H9 (cell line): ENCODE results near the gene DOCK2. TPM values are rescaled to one million over a fixed set of nuclear protein-coding genes. Genes with fewer than 3 reads are reported as not detected.

Source experiments
- DNase-seq: peaks from one replicate; pipeline ENCODE4 v3.0.0-alpha.2; 2017
- H2AFZ ChIP-seq: one replicate; pipeline ENCODE4 v1.6.1; 2013; ENCODE audit warnings: mild to moderate bottlenecking, low read length, control low read depth, moderate library complexity
- H2AK5ac ChIP-seq: 2 replicates; pipeline ENCODE4 v1.6.1; 2013; ENCODE audit warnings: low read length, control low read depth, mixed read lengths; ENCODE audit not compliant: insufficient read length
- H2BK120ac ChIP-seq: one replicate; pipeline ENCODE4 v1.6.1; 2013; ENCODE audit warnings: low read depth, mild to moderate bottlenecking, low read length, control low read depth, inconsistent platforms; ENCODE audit not compliant: poor library complexity, severe bottlenecking
- H2BK12ac ChIP-seq: 2 replicates; pipeline ENCODE4 v1.6.1; 2013; ENCODE audit warnings: low read length, control low read depth, mixed read lengths, low read depth; ENCODE audit not compliant: insufficient read length
- H2BK15ac ChIP-seq: 2 replicates; pipeline ENCODE4 v1.6.1; 2013; ENCODE audit warnings: low read depth, low read length, control low read depth
- H2BK20ac ChIP-seq: one replicate; pipeline ENCODE4 v1.6.1; 2013; ENCODE audit warnings: low read depth, mild to moderate bottlenecking, low read length, control low read depth, inconsistent platforms; ENCODE audit not compliant: poor library complexity, severe bottlenecking
- H2BK5ac ChIP-seq: 2 replicates; pipeline ENCODE4 v1.6.1; 2013; ENCODE audit warnings: low read length, control low read depth, mixed read lengths; ENCODE audit not compliant: insufficient read length
- H3K14ac ChIP-seq: 2 replicates; pipeline ENCODE4 v1.6.1; 2013; ENCODE audit warnings: low read length, control low read depth; ENCODE audit not compliant: insufficient read depth
- H3K18ac ChIP-seq: 2 replicates; pipeline ENCODE4 v1.6.1; 2013; ENCODE audit warnings: low read depth, mild to moderate bottlenecking, mixed read lengths, low read length, control low read depth; ENCODE audit not compliant: insufficient read length
- H3K23ac ChIP-seq: 2 replicates; pipeline ENCODE4 v1.6.1; 2013; ENCODE audit warnings: low read length, control low read depth, mixed read lengths, low read depth; ENCODE audit not compliant: insufficient read length
- H3K23me2 ChIP-seq: 2 replicates; pipeline ENCODE4 v1.6.1; 2013; ENCODE audit warnings: low read depth, mild to moderate bottlenecking, mixed read lengths, low read length, control low read depth; ENCODE audit not compliant: insufficient read length, poor library complexity, severe bottlenecking
- H3K27ac ChIP-seq: 2 replicates; pipeline ENCODE4 v1.5.1; 2013; ENCODE audit warnings: low read length, control low read depth, mixed read lengths, low read depth; ENCODE audit not compliant: insufficient read length
- H3K27me3 ChIP-seq: 2 replicates; pipeline ENCODE4 v1.6.1; 2013; ENCODE audit warnings: low read length, control low read depth, inconsistent platforms; ENCODE audit not compliant: insufficient read depth
- H3K4ac ChIP-seq: 2 replicates; pipeline ENCODE4 v1.6.1; 2013; ENCODE audit warnings: low read depth, mild to moderate bottlenecking, control low read depth, inconsistent platforms, low read length, moderate library complexity
- H3K4me1 ChIP-seq: 2 replicates; pipeline ENCODE4 v1.6.1; 2013; ENCODE audit warnings: low read length, control low read depth, inconsistent platforms; ENCODE audit not compliant: insufficient read depth
- H3K4me2 ChIP-seq: 2 replicates; pipeline ENCODE4 v1.6.1; 2013; ENCODE audit warnings: low read length, control low read depth, mixed read lengths; ENCODE audit not compliant: insufficient read length, insufficient read depth
- H3K56ac ChIP-seq: 2 replicates; pipeline ENCODE4 v1.6.1; 2013; ENCODE audit warnings: low read depth, mild to moderate bottlenecking, mixed read lengths, low read length, control low read depth; ENCODE audit not compliant: insufficient read length
- H3K79me1 ChIP-seq: 2 replicates; pipeline ENCODE4 v1.6.1; 2013; ENCODE audit warnings: low read depth, mild to moderate bottlenecking, moderate library complexity, low read length, control low read depth, inconsistent platforms; ENCODE audit not compliant: insufficient read depth, poor library complexity, severe bottlenecking
- H3K79me2 ChIP-seq: 2 replicates; pipeline ENCODE4 v1.6.1; 2013; ENCODE audit warnings: low read length, control low read depth, inconsistent platforms; ENCODE audit not compliant: insufficient read depth
- H3K9ac ChIP-seq: 2 replicates; pipeline ENCODE4 v1.6.1; 2013; ENCODE audit warnings: low read length, control low read depth, mixed read lengths; ENCODE audit not compliant: insufficient read length; ENCODE audit errors: extremely low read depth
- H3K9me3 ChIP-seq: one replicate; pipeline ENCODE4 v1.6.1; 2013; ENCODE audit warnings: low read depth, low read length, inconsistent platforms; ENCODE audit not compliant: control insufficient read depth
- H3T11ph ChIP-seq: one replicate; pipeline ENCODE4 v1.6.1; 2013; ENCODE audit warnings: mild to moderate bottlenecking, low read length, control low read depth, inconsistent platforms
- H4K20me1 ChIP-seq: one replicate; pipeline ENCODE4 v1.6.1; 2013; ENCODE audit not compliant: control insufficient read depth, insufficient read length, insufficient read depth
- H4K5ac ChIP-seq: 2 replicates; pipeline ENCODE4 v1.6.1; 2013; ENCODE audit warnings: low read depth, mild to moderate bottlenecking, mixed read lengths, low read length, control low read depth; ENCODE audit not compliant: insufficient read length
- H4K8ac ChIP-seq: replicated peaks from 2 replicates; pipeline ENCODE4 v1.6.1; 2013; ENCODE audit warnings: low read length, control low read depth, mixed read lengths, low read depth; ENCODE audit not compliant: insufficient read length
- H4K91ac ChIP-seq: 2 replicates; pipeline ENCODE4 v1.6.1; 2013; ENCODE audit warnings: low read depth, mild to moderate bottlenecking, moderate library complexity, mixed read lengths, low read length, control low read depth; ENCODE audit not compliant: insufficient read length
- H3K27ac Mint-ChIP-seq, 3 experiments: 2 replicates in 2 of 3; 3 replicates in 1 of 3; pipeline ENCODE4 v1.8.0; 2020 to 2021; ENCODE audit warnings: mixed read lengths in 3 of 3, mild to moderate bottlenecking in 1 of 3, moderate library complexity in 1 of 3
- H3K27me3 Mint-ChIP-seq: 2 replicates; pipeline ENCODE4 v1.8.0; 2021; ENCODE audit warnings: low read depth, mild to moderate bottlenecking, moderate library complexity, mixed read lengths
- H3K36me3 Mint-ChIP-seq, 3 experiments: 2 replicates in 2 of 3; 3 replicates in 1 of 3; pipeline ENCODE4 v1.8.0; 2020 to 2021; ENCODE audit warnings: low read depth in 3 of 3, mixed read lengths in 3 of 3; ENCODE audit not compliant: insufficient read depth in 1 of 3
- H3K4me1 Mint-ChIP-seq, 2 experiments: 2 replicates each; pipeline ENCODE4 v1.8.0; 2020; ENCODE audit warnings: mixed read lengths in 2 of 2
- H3K4me3 Mint-ChIP-seq, 2 experiments: 2 replicates in 1 of 2; 3 replicates in 1 of 2; pipeline ENCODE4 v1.8.0; 2020 to 2021; ENCODE audit warnings: mild to moderate bottlenecking in 2 of 2, mixed read lengths in 2 of 2, moderate library complexity in 1 of 2
- H3K9me3 Mint-ChIP-seq, 2 experiments: 2 replicates in 1 of 2; 3 replicates in 1 of 2; pipeline ENCODE4 v1.8.0; 2020; ENCODE audit warnings: mild to moderate bottlenecking in 2 of 2, mixed read lengths in 2 of 2, moderate library complexity in 1 of 2
- CTCF ChIP-seq: fragments of 200-600 bp; sonication (generic); conservative IDR thresholded peaks from 3 replicates; pipeline ENCODE4 v1.8.0; 2021; ENCODE audit warnings: antibody characterized with exemption, mild to moderate bottlenecking
- WGBS: extraction: QIAGEN DNeasy Blood & Tissue Kit; methylation state at CpG from one replicate; pipeline ENCODE4 v1.1.7; 2013; ENCODE audit warnings: missing lambda C conversion rate, low lambda C conversion rate, mixed read lengths; ENCODE audit not compliant: insufficient read length; ENCODE audit errors: extremely low coverage; 5-methylcytosine and 5-hydroxymethylcytosine counted together
- total RNA-seq: library from RNA; stranded (reverse); gene quantifications from 2 replicates; pipeline ENCODE4 v1.2.1, GENCODE V29; 2021

The DOCK2 gene
- total RNA-seq, 1 experiment from 2014 or later, result 7.8 TPM

- Histone ChIP-seq H2AFZ (no peak overlapping the region), H3K27ac (no peak overlapping the region), H3K27me3 (no peaks in the 10 kb centered on the region), H2BK20ac (no peak overlapping the region), H3K56ac (no peak overlapping the region), H3K79me2 (no peaks in the 10 kb centered on the region), H3K79me1 (no peaks in the 10 kb centered on the region), H2AK5ac (no peak overlapping the region), H4K20me1 (no peaks in the 10 kb centered on the region), H2BK12ac (no peak overlapping the region), H3K18ac (no peak overlapping the region), H2BK120ac (no peak overlapping the region), H4K5ac (no peak overlapping the region), H4K8ac (no peak overlapping the region), H3K4me1 (no peaks in the 10 kb centered on the region), H3K23ac (no peak overlapping the region), H3K14ac (no peak overlapping the region), H3K23me2 (no peaks in the 10 kb centered on the region), H3K4me2 (no peak overlapping the region), H3K4ac (no peak overlapping the region), H3K9ac (no peak overlapping the region), H3K9me3 (no peaks in the 10 kb centered on the region), H4K91ac (no peak overlapping the region), H2BK5ac (no peak overlapping the region), H3T11ph (no peak overlapping the region), H2BK15ac (no peak overlapping the region)
- WGBS, result no CpG with 5 or more reads among the region's 3 CpGs
- Mint-ChIP-seq H3K27me3 (peaks cover 1% of the 10 kb centered on the region; the same call in 1 of the 2 replicates), H3K9me3 (peaks cover 0 to 2% of the 10 kb centered on the region in 2 experiments; a peak in 3 of 5 replicates), H3K4me1 (0 out of 4 replicates have a peak, but pooled peaks cover 0 to 8% of the 10 kb centered on the region in 2 experiments), H3K4me3 (no peak overlapping the region), H3K27ac (no peak overlapping the region), H3K36me3 (no peaks in the 10 kb centered on the region)
- no peak for DNase-seq
- TF ChIP-seq CTCF, result no peak
Measured at GRCh38 chr5:169723103-169723831, 86.2 kb downstream of the DOCK2 start.
